ENCODE results near the gene CLEC9A. TPM values are rescaled to one million over a fixed set of nuclear protein-coding genes. Genes with fewer than 3 reads are reported as not detected.

CLEC9A gene
- total and polyA plus RNA-seq, 2 experiments from 2014 or later, result not detected

DNA sequence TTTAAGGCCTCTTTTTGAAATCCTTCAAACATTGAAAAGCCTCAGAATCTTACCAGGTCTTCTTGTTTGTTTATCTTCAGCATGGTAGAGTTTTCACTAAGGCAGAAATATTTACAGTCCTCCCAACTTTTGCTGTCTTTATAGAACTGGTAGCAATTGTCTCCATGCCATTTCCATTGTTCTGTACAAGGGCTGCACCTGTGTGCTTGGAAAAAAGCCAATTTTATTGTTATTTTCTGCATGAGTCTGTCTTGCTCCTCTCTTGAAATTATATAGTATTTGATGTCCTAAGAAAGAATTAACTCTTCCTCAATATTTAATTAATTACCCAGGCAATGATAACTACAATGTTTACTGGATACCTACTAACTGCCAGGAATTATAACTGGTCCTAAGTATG is 45.0 kb downstream of the CLEC9A start:
- DNase-seq (ENCODE audit: low spot score) (no peak), ATAC-seq (no peak)
- Mint-ChIP-seq H3K9me3 (no peaks in the 10 kb centered on the region), H3K27me3 (ENCODE audit: insufficient read depth, low read depth, poor library complexity) (peaks cover 2% of the 10 kb centered on the region), H3K4me3 (no peak overlapping the region), H3K36me3 (ENCODE audit: low read depth) (no peaks in the 10 kb centered on the region), H3K4me1 (no peaks in the 10 kb centered on the region; the same call in 2 of the 3 replicates), H3K27ac (no peak overlapping the region)
- Histone ChIP-seq H3F3A (replicated peaks; ENCODE audit: low read depth) (no peaks in the 10 kb centered on the region), H3K4me1 (ENCODE audit: insufficient read depth) (peaks cover 6% of the 10 kb centered on the region; the same call in 1 of the 2 replicates), H3K36me3 (ENCODE audit: insufficient read depth) (no peaks in the 10 kb centered on the region), H2AFZ (peak overlapping the region; percentile 52; the same call in 1 of the 2 replicates), H3K27ac (ENCODE audit: low read depth) (no peak overlapping the region), H4K20me1 (replicated peaks; ENCODE audit: insufficient read depth) (no peaks in the 10 kb centered on the region), H3K79me2 (replicated peaks; ENCODE audit: insufficient read depth) (no peaks in the 10 kb centered on the region), H3K4me3 (no peak overlapping the region), H3K4me2 (no peak overlapping the region), H3K27me3 (ENCODE audit: insufficient read depth) (no peaks in the 10 kb centered on the region), H3K9me2 (ENCODE audit: insufficient read depth) (no peaks in the 10 kb centered on the region)
- no peak for TF ChIP-seq ZNF331 (CRISPR knock-in tag; IDR thresholded peaks at IDR 0.05; ENCODE audit: low read depth)
- TF ChIP-seq ZNF462 (CRISPR knock-in tag; IDR thresholded peaks at IDR 0.05), result no peak
- TF ChIP-seq, protein P1, sequence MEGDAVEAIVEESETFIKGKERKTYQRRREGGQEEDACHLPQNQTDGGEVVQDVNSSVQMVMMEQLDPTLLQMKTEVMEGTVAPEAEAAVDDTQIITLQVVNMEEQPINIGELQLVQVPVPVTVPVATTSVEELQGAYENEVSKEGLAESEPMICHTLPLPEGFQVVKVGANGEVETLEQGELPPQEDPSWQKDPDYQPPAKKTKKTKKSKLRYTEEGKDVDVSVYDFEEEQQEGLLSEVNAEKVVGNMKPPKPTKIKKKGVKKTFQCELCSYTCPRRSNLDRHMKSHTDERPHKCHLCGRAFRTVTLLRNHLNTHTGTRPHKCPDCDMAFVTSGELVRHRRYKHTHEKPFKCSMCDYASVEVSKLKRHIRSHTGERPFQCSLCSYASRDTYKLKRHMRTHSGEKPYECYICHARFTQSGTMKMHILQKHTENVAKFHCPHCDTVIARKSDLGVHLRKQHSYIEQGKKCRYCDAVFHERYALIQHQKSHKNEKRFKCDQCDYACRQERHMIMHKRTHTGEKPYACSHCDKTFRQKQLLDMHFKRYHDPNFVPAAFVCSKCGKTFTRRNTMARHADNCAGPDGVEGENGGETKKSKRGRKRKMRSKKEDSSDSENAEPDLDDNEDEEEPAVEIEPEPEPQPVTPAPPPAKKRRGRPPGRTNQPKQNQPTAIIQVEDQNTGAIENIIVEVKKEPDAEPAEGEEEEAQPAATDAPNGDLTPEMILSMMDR (conservative IDR thresholded peaks at IDR 0.05; ENCODE audit: low read depth in 2 of 2), result no peak
- TF ChIP-seq ETS1 (IDR thresholded peaks at IDR 0.05), result no peak
- TF ChIP-seq REST (IDR thresholded peaks at IDR 0.05; ENCODE audit: unreplicated experiment), result no peak
- TF ChIP-seq POLR2AphosphoS5 (IDR thresholded peaks at IDR 0.05; ENCODE audit: low read depth), result no peak
- TF ChIP-seq JUNB (IDR thresholded peaks at IDR 0.05; ENCODE audit: unreplicated experiment), result no peak
- TF ChIP-seq EZH2phosphoT487 (IDR thresholded peaks at IDR 0.05; ENCODE audit: unreplicated experiment), result no peak
